DOHH2 (cell line): ENCODE data around the gene TENT4A.

Experiments used
- H3F3A ChIP-seq: fragments of 200-600 bp; sonication (generic), shearing (Covaris generic); 2 replicates; pipeline ENCODE4 v1.6.0; 2016; ENCODE audit warnings: antibody characterized with exemption, mild to moderate bottlenecking; ENCODE audit not compliant: control insufficient read depth, insufficient read depth
- H3K27ac ChIP-seq: fragments of 200-600 bp; sonication (generic); 2 replicates; pipeline ENCODE4 v1.5.1; 2014; ENCODE audit warnings: low read depth, mild to moderate bottlenecking, low read length, moderate library complexity
- H3K27me3 ChIP-seq: fragments of 200-600 bp; sonication (generic); 2 replicates; pipeline ENCODE4 v1.6.1; 2014; ENCODE audit warnings: mild to moderate bottlenecking, low read length, mixed read lengths; ENCODE audit not compliant: control insufficient read depth
- H3K36me3 ChIP-seq: fragments of 200-600 bp; sonication (generic); 2 replicates; pipeline ENCODE4 v1.6.1; 2014; ENCODE audit warnings: mild to moderate bottlenecking, low read length, moderate library complexity, mixed read lengths; ENCODE audit not compliant: control insufficient read depth
- H3K4me1 ChIP-seq: fragments of 200-600 bp; sonication (generic); 2 replicates; pipeline ENCODE4 v1.6.1; 2014; ENCODE audit warnings: mild to moderate bottlenecking, low read length, mixed read lengths; ENCODE audit not compliant: control insufficient read depth
- H3K4me2 ChIP-seq: fragments of 200-600 bp; sonication (generic); 2 replicates; pipeline ENCODE4 v1.6.0; 2014; ENCODE audit warnings: mild to moderate bottlenecking, low read length, moderate library complexity
- H3K4me3 ChIP-seq: fragments of 200-600 bp; sonication (generic); 2 replicates; pipeline ENCODE4 v1.5.1; 2014; ENCODE audit warnings: mild to moderate bottlenecking, low read length, mixed read lengths
- H3K79me2 ChIP-seq: fragments of 200-600 bp; sonication (generic); 2 replicates; pipeline ENCODE4 v1.6.1; 2014; ENCODE audit warnings: mild to moderate bottlenecking, low read length, mixed read lengths; ENCODE audit not compliant: control insufficient read depth
- H3K9me2 ChIP-seq: fragments of 200-600 bp; sonication (generic); replicated peaks from 2 replicates; pipeline ENCODE4 v1.6.1; 2014; ENCODE audit warnings: mild to moderate bottlenecking, low read length, mixed read lengths; ENCODE audit not compliant: control insufficient read depth
- H3K9me3 ChIP-seq: fragments of 200-600 bp; sonication (generic); 2 replicates; pipeline ENCODE4 v1.6.1; 2014; ENCODE audit warnings: antibody characterized with exemption, low read length, mixed read lengths; ENCODE audit not compliant: control insufficient read depth, insufficient read depth
- H4K20me1 ChIP-seq: fragments of 200-600 bp; sonication (generic); 2 replicates; pipeline ENCODE4 v1.6.0; 2014; ENCODE audit warnings: low read depth, mild to moderate bottlenecking, antibody characterized with exemption, low read length, moderate library complexity; ENCODE audit not compliant: control insufficient read depth, insufficient read depth
- CTCF ChIP-seq: fragments of 200-600 bp; sonication (generic); IDR thresholded peaks from one replicate; pipeline ENCODE4 v1.5.1; 2014; ENCODE audit warnings: antibody characterized with exemption, mild to moderate bottlenecking, low read depth, low read length; ENCODE audit not compliant: poor library complexity, severe bottlenecking
- EZH2phosphoT487 ChIP-seq: fragments of 200-600 bp; sonication (generic); IDR thresholded peaks from 2 replicates; pipeline ENCODE4 v1.6.1; 2017; ENCODE audit warnings: borderline replicate concordance, mild to moderate bottlenecking, antibody characterized with exemption, low read length, moderate library complexity, mixed read lengths

TENT4A gene

GRCh38 chr5:6712142-6712576 is 1.1 kb upstream of the TENT4A start:
- Histone ChIP-seq H3K79me2 (peaks cover 31% of the 10 kb centered on the region), H3K4me1 (peaks cover 40% of the 10 kb centered on the region), H3K9me3 (no peaks in the 10 kb centered on the region), H3K4me3 (peak overlapping the region; percentile 83), H4K20me1 (peaks cover 21% of the 10 kb centered on the region), H3K9me2 (no peaks in the 10 kb centered on the region), H3K27ac (peak overlapping the region; percentile 83), H3K36me3 (peaks cover 25% of the 10 kb centered on the region), H3K4me2 (peak overlapping the region; percentile 93), H3K27me3 (no peaks in the 10 kb centered on the region), H3F3A (peaks cover 3% of the 10 kb centered on the region; the same call in 1 of the 2 replicates)
- no peak for TF ChIP-seq EZH2phosphoT487

GRCh38 chr5:6712577-6713273 is 507 bp upstream of the TENT4A start:
- TF ChIP-seq EZH2phosphoT487 (no peak), CTCF (no peak)
- H3K27ac ChIP-seq: peak overlapping the region; percentile 83
- peak overlapping the region; percentile 83 for H3K4me3 ChIP-seq
- no peaks in the 10 kb centered on the region for H3K9me2 ChIP-seq
- peak overlapping the region; percentile 93 for H3K4me2 ChIP-seq
- peaks cover 26% of the 10 kb centered on the region for H4K20me1 ChIP-seq
- no peaks in the 10 kb centered on the region for H3K9me3 ChIP-seq
- H3K4me1 ChIP-seq: peaks cover 42% of the 10 kb centered on the region
- peaks cover 30% of the 10 kb centered on the region for H3K36me3 ChIP-seq
- H3K79me2 ChIP-seq: peaks cover 37% of the 10 kb centered on the region
- peaks cover 3% of the 10 kb centered on the region; the same call in 1 of the 2 replicates for H3F3A ChIP-seq
- H3K27me3 ChIP-seq: no peaks in the 10 kb centered on the region

- H3K9me3 ChIP-seq: no peaks in the 10 kb centered on the region
- H3K79me2 ChIP-seq: peaks cover 54% of the 10 kb centered on the region
- H3K4me3 ChIP-seq: peak overlapping the region; percentile 81
- H3K4me1 ChIP-seq: peaks cover 54% of the 10 kb centered on the region
- H4K20me1 ChIP-seq: peaks cover 40% of the 10 kb centered on the region
- no peaks in the 10 kb centered on the region for H3K9me2 ChIP-seq
- no peak overlapping the region for H3K27ac ChIP-seq
- H3F3A ChIP-seq: peaks cover 3% of the 10 kb centered on the region; the same call in 1 of the 2 replicates
- H3K36me3 ChIP-seq: peaks cover 46% of the 10 kb centered on the region
- no peaks in the 10 kb centered on the region for H3K27me3 ChIP-seq
- H3K4me2 ChIP-seq: peak overlapping the region; percentile 94
- TF ChIP-seq CTCF (no peak), EZH2phosphoT487 (no peak)
Observed at GRCh38 chr5:6714226-6715041, 1.2 kb downstream of the TENT4A start.
